ENCODE data around the gene ADA. TPM values are rescaled to one million over a fixed set of nuclear protein-coding genes. Genes with fewer than 3 reads are reported as not detected.

Gene ADA
- total and polyA plus RNA-seq, 2 of the 13 experiments (the other 11 are each of a cell fraction or from before 2014, with no cell fraction given): 2.5 to 11.3 TPM

- no peak overlapping the region for H3K27ac ChIP-seq (ENCODE audit: extremely low read length, insufficient read depth, low read length)
- in situ Hi-C loops (cut with HindIII; ENCODE audit: extremely low pct_ligation_motif_present, low pct_unique_long_range_greater_than_20kb) (no loop called here), intact Hi-C loops (cut with micrococcal nuclease; ENCODE audit: unreplicated experiment) (no loop called here)
- no peak for DNase-seq (ENCODE audit: low spot score)
- H2AFZ ChIP-seq (ENCODE audit: low read length): no peak overlapping the region
- H3K36me3 ChIP-seq (replicated peaks in 1 of 2; ENCODE audit: control insufficient read depth in 1 of 2, insufficient read depth in 2 of 2, low read length in 2 of 2): peaks cover 4 to 14% of the 10 kb centered on the region in 2 experiments; a peak in 4 of 5 replicates
- TF ChIP-seq ZNF280B (CRISPR knock-in tag; IDR thresholded peaks at IDR 0.05; ENCODE audit: borderline replicate concordance) (no peak), FOXM1 (CRISPR knock-in tag; IDR thresholded peaks at IDR 0.05) (no peak), ZNF784 (CRISPR knock-in tag; IDR thresholded peaks at IDR 0.05; ENCODE audit: borderline replicate concordance) (no peak), RNF219 (CRISPR knock-in tag; IDR thresholded peaks at IDR 0.05) (no peak), CBFB (CRISPR knock-in tag; IDR thresholded peaks at IDR 0.05) (no peak), ZNF564 (CRISPR knock-in tag; IDR thresholded peaks at IDR 0.05) (no peak), CHCHD3 (CRISPR knock-in tag; IDR thresholded peaks at IDR 0.05) (no peak), ZNF574 (CRISPR knock-in tag; IDR thresholded peaks at IDR 0.05) (no peak), AHR (CRISPR knock-in tag; IDR thresholded peaks at IDR 0.05) (no peak), MXD3 (CRISPR knock-in tag; IDR thresholded peaks at IDR 0.05) (no peak), KMT2A (CRISPR knock-in tag; IDR thresholded peaks at IDR 0.05) (no peak), NCOA1 (CRISPR knock-in tag; IDR thresholded peaks at IDR 0.05) (no peak)
- no peaks in the 10 kb centered on the region for H4K20me1 ChIP-seq (ENCODE audit: insufficient read depth, low read length)
- H3K4me2 ChIP-seq (ENCODE audit: low read depth, low read length): no peak overlapping the region
- CTCF ChIA-PET (ENCODE audit: low intra/inter-chr PET ratio, low total read pairs): no interaction called here
- no peak overlapping the region for H3K4me3 ChIP-seq (replicated peaks in 1 of 3; ENCODE audit: insufficient read depth in 1 of 3, low read depth in 2 of 3, low read length in 3 of 3)
- no TSS peak for BruUV-seq (replicated peaks)
- no peak for FAIRE-seq
- H3K79me2 ChIP-seq (ENCODE audit: insufficient read depth, low read length): no peaks in the 10 kb centered on the region
- H3K4me1 ChIP-seq (ENCODE audit: insufficient read depth, low read length): peaks cover 11% of the 10 kb centered on the region
- POLR2A ChIA-PET: no interaction called here
- no peak for ATAC-seq
- WGBS (ENCODE audit: low lambda C conversion rate): 92% methylated on average over 9 of the region's 9 CpGs
- no peak overlapping the region for H3K9ac ChIP-seq (ENCODE audit: insufficient read depth, low read depth, low read length)
- no peaks in the 10 kb centered on the region for H3K27me3 ChIP-seq (ENCODE audit: control insufficient read depth in 1 of 2, insufficient read depth in 2 of 2, low read length in 2 of 2)
- no peaks in the 10 kb centered on the region for H3K9me3 ChIP-seq (ENCODE audit: low read length)
These were observed 60.3 kb downstream of the ADA start for GRCh38 chr20:44590980-44591778.

Measured in HepG2 (cell line).